CD4-positive, alpha-beta T cell treated with Interferon alpha-2 for 1 hour (primary cell): ENCODE measurements around the gene COL8A2.

Source experiments
- DNase-seq, 2 donors: peaks; one replicate each; pipeline ENCODE4 v3.0.0-alpha.2; 2020 to 2022

The COL8A2 gene

DNA sequence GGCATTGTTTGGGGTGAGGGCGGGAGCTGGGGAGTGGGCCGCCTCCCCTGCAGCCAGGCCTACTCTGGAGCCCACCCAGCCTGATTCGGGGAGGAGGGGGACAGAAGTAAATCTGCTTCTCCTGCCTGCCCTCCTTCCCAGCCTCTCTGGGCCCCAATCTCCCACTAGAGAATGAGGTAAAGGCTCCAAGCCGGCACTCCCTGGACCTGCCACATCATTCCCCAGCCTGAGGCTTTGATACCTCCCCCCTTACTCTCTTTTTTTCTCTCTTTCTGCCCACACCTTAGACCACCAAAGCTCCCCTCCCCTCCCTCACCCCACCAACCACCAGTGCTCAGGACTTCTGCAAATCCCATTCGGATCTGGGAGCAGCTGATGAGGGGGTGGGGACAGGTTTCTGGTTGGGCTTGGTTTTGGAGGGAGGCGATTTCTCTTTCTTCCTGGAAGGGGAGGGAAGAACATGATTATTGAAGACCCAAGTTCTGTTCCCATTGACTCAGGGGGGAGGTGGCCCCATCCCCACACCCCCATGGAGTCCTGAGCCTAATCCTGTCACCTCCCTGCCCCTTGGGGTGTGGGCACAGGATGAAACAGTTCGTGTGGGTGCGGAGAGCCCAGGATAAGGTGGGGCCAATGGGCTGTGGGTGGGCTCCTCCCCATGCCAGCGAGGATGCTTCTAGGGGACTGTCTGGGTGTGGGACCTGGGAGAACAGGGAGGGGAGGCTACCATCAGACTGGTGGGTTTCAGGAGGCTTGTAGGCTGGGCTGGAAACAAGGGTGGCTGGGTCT lies 32.3 kb upstream of the COL8A2 start:
- no peak for DNase-seq

DNA sequence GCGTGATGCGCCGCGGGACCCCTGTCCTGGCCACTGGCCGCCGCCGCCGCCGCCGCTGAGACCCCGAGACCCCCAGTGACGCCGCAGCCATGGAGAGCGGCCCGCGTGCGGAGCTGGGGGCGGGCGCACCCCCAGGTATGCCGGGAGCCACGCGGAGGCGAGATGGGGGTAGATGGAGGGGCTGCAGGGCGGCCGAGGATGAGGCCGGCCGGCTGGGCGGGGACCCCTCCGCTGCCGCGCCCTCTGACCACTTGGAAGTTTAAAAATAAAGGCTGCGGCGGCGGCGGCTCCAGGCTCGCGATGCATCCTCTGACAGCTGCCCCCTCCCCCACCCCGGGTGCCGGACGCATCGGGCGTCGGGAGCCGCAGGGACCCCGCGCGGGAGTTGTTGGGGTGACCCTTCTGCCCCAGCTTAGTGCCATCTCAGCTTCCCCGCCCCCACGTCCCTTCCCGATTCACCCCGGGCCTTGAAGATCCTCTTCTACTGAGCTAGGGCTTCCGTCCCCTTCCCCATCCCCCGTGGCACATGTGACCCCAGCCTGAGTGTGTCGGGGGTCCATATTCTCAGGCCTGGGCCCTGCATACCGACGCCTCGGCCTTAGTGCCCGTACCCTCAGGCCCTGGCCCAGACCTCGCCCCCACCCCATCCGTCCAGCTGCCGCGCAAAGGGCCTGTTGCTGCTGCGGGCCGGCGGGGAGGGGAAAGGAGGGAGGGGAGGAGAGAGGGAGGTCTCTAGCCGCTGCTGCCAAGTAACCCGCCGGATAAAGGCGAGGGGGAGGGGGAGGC lies 31.5 kb upstream of the COL8A2 start:
- DNase-seq, result peak; percentile 37 to 63

DNA sequence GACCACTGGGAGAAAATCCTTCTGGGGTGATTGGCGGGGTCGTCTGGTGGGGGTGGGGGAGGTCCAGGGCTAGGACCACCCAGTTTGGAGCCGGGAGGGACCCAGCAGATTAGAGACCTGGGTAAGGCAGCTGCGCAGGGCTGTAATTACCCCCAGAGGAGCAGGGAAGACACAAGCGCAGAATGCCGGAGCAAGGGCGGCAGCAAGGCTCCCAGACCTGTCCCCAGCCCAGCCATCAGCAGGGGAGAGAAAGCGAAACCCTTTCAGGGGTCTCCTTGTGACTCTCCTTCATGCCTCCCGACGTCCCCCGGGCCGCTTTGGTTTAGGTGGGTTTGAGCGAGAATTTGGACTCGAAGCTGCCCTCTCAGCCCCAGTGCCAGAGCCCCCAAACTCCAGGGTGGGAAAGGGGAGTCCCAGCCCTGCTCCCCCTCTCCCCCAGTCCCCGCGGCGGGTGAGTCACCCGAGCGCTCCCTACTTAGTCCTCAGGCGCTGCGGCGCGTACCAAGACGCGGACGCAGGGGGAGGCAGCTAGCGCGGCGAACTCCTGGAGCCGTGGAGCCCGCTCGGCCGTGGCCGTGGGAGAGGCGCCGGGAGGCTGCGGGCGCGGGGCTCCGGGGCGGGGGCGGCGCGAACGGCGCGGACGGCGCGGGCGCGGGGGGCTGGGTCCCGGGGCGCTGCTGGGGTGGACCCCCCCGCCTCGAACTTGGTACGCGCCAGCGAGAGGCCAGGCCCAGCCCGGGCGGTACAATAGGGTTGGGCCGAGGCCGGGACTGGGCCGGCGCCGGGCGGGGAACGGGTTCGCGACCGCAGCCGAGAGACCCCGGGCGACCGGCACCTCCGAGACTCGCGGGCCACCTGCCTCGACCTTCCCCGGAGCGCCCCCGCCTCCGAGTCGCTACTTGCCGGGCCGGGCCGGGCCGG lies 30.6 kb upstream of the COL8A2 start, which contains the start of gene MAP7D1:
TSS of gene MAP7D1 (plus strand) at position 753 of the 921 bp plus-strand sequence. CDS start 258 bp downstream, outside the sequence.
- peak; percentile 84 to 88 for DNase-seq

DNA sequence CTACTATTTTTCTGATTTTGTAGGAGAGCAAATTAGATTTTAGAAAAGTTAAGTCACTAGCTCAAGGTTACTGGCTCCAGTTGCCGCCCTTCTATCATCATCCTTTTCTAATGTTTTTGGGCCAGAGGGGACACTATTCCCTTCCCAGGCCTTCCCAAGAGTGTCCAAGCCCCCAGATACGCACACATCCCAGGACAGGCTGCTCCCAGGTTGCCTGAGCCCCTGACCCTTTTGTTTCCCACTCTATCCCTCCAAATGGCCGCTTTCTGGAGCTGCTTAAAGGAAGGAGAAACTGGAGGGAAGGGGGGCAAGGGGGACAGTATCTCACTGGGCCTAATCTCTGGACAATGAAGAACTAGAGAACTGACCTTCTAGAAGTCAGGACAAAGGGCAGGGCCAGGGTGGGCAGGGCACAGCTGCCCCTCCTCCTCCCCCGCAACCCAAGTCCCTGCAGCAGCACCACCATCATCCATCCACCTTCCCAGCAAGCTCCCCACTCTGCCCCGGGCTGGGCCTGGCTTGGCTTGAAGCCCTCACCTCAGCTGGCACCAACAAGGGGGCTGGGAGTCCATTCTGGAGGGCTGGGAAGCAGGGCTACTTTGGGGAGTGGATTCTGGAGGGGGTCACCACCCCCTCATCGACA lies 29.9 kb upstream of the COL8A2 start:
- DNase-seq, result no peak

DNA sequence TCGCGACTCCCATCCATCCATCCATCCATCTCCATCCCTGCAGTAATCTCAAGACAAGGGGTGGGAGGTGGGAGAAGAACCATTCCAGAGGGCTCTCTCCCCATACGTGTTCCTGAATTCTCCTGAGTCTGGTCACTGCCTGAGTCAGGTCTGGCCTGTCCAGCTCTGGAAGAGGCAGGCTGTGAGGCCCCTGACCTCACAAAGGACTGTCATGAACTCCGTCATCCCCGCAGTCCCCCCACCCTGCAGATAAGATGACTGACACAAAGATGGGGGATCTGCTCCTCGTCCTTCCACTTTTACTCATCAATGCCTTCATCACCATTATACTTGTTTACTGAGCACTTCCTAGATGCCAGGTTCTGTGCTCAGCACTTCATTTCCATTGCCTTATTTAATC lies 29.3 kb upstream of the COL8A2 start:
- no peak for DNase-seq

DNA sequence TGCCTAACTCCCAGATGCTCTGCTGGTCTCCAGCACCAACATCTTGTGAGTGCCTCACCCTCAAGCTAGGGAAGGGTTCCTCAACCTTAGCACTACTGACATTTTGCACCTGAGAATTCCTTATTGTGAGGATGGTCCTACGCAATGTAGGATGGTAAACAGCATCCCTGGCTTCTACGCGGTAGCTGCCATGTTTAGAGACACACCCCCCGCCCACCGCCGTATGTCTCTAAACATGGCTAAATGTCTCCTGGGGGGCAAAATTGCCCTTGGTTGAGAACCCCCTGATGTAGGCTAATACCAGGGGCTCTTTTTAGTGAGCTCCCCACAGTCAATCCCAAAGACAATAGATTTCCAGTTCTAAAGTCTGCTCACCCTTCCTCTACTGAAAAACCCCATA lies 28.5 kb upstream of the COL8A2 start:
- DNase-seq, result no peak

DNA sequence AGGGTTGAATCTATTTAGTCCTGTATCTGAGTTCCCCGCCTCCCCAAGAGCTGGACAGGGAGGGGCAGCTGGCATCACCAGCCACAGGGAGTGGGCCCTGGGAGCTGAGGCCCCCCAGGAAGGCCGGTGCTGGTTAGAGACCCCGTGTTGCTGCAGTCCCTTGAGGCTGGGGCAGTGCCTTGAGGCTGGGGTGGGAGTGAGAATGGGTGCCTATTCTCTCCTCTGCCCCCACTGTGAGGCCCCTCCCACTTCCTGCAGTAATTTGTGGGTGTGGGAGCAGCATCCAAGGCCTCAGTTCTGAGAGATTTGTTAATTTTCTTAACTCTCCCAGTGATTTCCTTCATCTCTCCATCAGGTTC lies 26.8 kb upstream of the COL8A2 start:
- DNase-seq, result peak; percentile 53 to 75

DNA sequence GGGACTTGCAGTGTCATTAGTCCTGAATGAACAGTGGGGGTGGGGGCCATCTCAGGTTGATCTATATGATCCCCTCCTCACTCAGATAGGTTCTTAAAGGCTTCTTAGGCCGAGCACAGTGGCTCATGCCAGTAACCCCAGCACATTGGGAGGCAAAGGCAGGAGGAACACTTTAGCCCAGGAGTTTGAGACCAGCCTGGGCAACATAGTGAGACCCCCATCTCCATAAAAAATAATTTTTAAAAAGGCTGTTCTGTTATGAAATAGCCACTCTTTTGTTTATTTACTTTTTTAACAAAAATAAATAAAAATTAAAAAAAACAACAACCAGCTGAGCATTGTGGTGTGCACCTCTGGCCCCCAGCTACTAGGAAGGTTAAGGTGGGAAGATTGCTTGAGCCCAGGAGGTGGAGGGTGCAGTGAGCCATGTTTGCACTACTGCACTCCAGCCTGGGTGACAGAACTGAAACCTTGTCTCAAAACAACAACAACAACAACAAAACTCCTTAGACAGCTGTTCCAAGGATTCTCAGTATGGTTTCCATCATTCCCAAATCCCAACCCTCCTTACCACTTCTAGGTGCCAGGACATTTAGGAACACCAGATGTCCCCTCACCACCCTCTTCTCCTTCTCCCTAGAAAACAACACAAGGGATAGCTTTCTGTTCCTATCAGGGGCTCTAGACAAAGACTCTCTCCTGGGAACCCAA lies 26.3 kb upstream of the COL8A2 start:
- DNase-seq, result no peak

DNA sequence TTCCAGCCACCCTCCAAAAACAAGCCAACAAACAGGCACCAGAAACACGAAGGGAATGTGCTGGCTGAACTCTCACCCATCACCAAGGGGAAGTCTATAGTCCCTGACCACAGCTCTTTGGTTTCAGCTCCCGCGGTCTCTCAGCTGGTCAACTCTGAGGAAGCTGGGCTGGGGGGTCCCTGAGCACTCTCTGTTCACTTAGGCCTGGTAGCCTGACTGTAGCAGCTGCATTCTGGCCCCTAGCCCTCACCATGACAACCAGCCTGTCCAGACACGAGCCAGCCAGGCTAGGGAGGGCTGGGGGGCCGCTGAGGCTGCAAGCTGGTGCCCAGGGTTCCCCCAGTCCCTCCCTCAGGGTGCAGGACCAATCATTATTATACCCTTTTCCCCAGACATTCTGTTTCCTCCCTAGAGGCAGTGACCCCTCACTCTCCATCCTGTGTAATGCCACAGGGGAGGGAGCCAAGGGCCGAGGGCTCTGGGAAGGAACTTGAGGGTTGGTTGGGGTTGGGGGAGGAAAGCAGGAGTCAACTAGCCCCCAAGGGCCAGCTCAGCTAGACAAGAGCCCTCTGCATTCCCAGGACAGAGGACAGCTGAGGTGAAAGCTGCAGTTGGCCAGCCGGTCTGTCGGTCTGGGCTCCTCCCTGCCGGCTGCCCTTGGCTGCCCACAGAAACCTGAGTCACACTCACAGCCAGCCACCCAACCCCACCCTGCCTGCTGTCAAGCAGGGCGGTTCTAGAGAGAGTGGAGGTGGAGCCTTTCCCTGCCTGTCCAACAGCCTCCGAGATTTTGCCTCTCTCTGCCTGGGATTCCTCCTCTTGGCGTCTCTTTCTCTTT lies 25.5 kb upstream of the COL8A2 start:
- DNase-seq, result peak; percentile 80 to 81

DNA sequence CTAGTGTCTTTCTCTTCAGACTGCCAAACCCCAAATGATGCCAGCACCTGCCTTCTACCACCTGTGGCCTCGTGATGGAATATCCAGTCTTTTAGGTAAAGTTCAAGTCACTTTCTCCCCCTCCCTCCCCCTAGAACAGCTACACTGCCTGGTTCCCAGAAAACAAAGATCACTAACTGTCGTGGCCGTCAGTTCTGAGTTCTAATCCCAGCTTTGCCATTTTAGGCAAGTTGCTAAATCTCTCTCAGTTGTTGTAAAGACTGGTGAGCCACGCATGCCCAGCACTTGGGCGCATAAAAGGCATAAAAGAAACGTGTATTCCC lies 24.9 kb upstream of the COL8A2 start:
- DNase-seq, result no peak

DNA sequence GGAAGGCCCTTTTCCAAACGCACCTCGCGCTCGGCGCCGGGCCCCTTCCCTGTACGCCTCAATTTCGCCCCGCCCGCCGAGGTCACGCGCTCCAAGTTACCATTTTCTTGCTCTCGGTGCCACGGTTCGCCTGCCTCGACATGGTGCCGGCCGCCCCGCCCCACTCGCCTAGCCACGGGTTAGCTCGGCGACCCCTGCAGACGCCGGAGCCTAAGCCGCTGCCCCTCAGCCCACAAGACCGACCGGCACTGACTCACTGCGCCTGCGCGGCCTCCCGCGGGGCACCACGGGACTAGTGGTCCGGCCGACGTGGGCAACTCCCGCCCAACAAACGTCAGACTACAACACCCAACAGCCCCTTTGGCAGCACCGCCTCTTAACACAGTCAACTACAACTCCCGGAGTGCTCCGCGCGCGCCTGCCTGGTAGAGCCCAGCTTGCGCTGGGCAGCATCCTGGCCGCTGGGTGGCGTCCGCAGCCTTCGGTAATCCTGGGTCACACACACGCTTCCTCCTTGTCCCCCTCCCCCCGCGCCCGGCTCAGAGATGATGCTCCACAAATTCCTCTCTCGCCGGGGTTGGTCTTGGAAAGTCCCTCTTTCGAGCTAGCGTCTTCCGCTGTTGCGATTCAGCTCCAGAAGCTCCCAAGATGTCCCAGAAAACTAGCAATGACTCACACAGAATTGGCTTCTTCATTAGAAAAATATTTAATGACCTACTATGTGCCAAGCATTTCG lies 24.4 kb upstream of the COL8A2 start, which contains the start of gene TRAPPC3:
TSS of gene TRAPPC3 (minus strand) at position 250 of the 736 bp plus-strand sequence. CDS start at position 142, 108 bp downstream.
- DNase-seq, result peak; percentile 100

DNA sequence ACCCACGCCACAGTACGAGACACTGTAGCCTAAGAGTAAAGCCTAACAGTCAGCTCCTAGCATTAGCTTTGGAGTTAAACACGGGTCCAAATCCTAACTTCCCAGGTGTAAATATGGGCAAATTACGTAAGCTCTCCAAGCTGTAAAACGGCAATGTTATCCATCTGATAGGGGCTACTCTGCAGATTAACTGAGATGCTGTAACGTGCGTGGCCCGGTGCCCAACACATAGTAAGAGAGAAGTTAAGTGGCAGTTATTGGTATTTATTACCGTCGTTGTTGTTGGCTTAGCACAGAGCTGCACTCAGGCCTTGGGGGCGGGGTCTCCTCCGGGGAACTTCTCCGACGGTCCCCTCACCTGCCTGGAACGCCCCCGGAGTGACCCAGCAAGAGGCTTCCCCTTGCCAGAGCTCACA lies 23.8 kb upstream of the COL8A2 start:
- no peak for DNase-seq

DNA sequence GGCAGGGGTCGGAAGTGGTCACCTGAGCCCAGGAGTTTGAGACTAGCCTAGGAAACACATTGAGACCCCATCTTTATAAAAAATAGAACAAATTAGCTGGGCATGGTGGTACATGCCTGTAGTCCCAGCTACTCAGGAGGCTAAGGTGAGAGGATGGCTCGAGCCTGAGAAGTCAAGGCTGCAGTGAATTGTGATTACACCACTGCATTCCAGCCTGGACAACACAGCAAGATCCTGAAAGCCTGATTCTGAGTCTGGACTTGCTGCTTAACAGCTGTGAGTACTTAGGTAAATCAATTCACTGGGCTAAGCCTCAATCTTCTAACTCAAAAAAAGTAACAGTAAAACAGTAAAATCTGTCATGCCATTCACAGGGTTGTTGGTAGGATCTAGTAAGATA lies 19.4 kb upstream of the COL8A2 start:
- DNase-seq, result no peak

DNA sequence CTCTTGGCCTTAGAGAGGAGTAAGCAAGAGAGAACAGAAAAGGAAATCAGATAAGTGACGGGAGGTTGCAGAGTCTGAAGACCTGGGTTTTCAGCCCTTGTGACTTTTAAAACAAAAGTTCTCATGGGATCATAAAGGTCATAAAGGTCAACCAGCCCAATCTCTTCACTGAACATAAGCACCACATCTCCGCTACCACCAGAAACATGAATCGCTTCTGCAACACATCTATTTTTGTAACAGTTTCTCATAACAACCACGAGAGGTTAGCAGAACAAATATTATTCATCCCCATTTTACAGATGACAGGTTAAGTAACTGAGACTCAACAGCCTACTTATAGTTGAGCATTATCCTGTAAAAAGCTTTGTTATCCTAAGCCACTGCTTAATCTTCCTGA lies 18.4 kb upstream of the COL8A2 start:
- DNase-seq, result no peak

DNA sequence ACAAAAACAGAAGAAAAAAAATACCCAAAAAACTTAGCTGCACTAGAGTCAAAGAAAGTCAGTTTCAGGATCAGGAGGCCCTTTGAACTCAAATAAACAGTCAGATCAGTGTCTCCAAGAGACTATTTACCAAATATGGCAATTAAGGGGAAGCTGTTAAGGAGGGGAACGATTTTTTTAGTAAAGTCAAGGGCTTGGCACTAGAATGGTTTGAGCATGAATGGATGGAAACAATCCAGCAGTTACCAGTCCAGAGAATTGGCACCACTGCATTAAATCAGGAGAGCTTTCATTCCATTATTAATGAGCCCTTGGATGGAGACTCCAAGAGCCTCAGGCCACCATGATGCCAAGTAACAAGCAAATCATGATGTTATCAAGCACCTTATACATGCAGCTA lies 17.1 kb upstream of the COL8A2 start:
- DNase-seq, result no peak

DNA sequence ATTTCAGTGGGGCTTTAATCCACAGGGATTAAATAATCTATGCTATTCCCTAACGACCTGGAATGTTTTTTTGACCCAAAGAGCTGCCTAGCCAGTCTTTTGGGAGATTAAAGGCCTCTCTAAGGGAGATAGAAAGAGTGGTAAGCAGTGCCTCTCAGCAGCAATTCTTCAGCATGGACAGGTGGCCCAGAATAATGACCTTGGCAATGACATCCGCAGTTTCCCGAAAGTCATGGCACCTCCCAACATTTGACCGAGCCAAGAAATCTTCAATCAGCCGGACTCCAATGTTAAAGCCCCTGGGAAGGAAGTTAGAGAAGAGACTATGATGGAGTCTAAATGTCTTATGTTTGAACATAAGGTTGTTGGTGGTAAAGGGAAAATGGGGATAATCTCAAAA lies 14.5 kb upstream of the COL8A2 start:
- DNase-seq, result no peak

DNA sequence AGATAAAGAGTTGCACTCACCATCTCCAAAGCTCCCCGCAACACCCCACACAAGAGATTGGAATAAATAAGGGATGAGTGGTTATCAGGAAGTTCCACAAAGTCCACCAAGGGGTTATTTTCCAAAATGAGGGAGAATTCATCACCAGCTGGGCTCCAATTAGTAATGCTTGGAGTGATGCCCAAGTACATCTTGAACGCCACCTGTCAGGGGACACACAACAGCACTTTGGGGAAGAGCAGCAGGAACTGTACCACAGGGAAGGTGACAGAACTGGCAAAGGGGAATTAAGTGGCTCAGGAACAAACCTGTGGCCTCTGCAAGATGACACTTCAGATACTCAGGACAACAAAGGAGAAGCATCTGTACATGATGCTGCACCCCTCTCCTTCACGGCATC lies 12.8 kb upstream of the COL8A2 start:
- no peak for DNase-seq

DNA sequence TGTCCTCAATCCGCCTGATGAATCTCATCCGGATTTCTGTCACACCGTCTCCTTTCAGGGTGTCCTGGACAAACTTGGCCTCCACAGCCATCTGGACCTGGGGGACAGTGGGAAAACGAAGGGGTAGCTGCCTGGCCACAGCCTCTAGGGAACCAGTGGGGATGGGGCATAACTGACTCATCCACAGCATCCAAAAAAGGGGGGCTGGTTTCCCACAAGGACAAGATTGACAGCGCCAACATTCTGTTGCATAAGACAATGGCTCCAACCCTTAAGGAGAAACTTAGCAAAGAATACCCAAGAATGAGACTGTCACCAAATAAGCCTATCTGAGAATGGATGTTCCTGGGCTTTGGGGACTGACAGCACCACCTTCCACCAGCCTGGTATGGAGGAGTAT lies 12.2 kb upstream of the COL8A2 start:
- no peak for DNase-seq

DNA sequence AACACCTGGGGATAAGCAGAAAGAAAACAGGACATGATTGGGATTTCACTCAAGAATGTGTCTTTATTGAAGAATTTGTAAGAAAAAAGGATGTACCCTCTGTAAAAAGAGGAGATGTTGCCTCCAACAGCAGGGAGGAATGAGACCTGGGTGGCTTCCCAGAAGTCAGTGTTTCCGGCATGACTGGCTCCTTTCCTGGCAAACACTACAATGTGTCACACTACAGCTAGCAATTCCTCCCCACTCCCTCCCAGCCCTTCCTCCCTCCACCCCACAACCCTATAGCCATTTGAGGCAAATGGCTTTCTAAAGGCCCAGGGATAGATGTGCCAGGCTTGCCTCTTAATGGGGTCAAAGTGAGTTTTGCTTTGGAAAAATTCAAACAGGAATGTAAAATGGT lies 11.5 kb upstream of the COL8A2 start:
- DNase-seq, result no peak

DNA sequence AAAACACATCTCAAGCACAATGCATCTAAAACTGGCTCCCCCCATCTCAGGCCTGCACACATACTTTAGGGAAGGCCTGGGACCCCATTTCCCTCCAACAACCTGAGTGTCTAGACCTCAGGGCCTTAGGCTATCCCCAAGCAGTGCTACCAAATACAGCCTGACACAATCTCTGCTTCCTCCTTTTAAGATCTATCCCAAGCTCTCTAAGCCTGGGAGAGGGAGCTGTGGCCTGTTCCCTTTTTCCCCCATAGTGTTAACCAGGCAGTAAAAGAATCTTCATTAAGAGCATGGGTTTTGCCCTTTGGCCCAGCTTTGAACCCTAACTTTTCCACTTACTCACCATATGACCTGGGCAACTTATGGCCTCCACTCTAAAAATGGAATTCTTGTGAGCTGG lies 10.8 kb upstream of the COL8A2 start:
- DNase-seq, result no peak

DNA sequence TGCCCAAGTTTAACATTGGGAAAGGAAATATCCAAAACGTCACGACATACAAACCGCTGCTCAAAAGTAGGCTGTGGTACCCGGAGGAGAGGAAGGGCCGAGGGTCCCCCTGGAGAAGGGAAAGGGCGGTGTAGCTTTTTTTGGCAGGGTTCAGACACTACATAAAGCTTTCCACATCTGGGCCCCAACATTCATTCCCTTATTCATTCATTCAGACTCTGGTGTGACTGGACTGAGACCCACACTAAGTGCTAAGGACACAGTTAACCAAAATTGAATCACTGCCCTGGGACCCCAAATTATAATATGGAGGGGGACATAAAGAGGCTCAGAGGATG lies 10.3 kb upstream of the COL8A2 start:
- no peak for DNase-seq
